WTC11 (cell line): ENCODE data around the gene IGF2BP3. TPM values are rescaled to one million over a fixed set of nuclear protein-coding genes. Genes with fewer than 3 reads are reported as not detected.

Experiments
- ATAC-seq: fragments of 200-7000 bp; cut with Tn5 transposase; 2 replicates; pipeline ENCODE4 v1.10.0; 2021; ENCODE audit warnings: mild to moderate bottlenecking, moderate library complexity
- CTCF ChIA-PET: fragments of 300-600 bp; sonication (Branson Sonifier 250); formaldehyde crosslinking; loops from one replicate; lab custom pipeline; 2021; ENCODE audit warnings: antibody characterized with exemption; lab: Charles Lee
- POLR2A ChIA-PET: fragments of 350-600 bp; sonication (Branson Sonifier 250); formaldehyde crosslinking; loops from one replicate; lab custom pipeline; 2021; ENCODE audit warnings: antibody characterized with exemption; lab: Charles Lee
- DNase-seq: peaks from one replicate; pipeline ENCODE4 v3.0.0; 2021; ENCODE audit warnings: low spot score
- H3K27ac Mint-ChIP-seq: 2 replicates; pipeline ENCODE4 v1.8.0; 2021; ENCODE audit warnings: mixed read lengths
- H3K27me3 Mint-ChIP-seq: 2 replicates; pipeline ENCODE4 v1.8.0; 2021; ENCODE audit warnings: low read depth, mild to moderate bottlenecking, moderate library complexity, mixed read lengths
- H3K36me3 Mint-ChIP-seq: 2 replicates; pipeline ENCODE4 v1.8.0; 2021; ENCODE audit warnings: mixed read lengths
- H3K4me1 Mint-ChIP-seq: 2 replicates; pipeline ENCODE4 v1.8.0; 2022; ENCODE audit warnings: mixed read lengths
- H3K4me3 Mint-ChIP-seq: 2 replicates; pipeline ENCODE4 v1.8.0; 2021; ENCODE audit warnings: mild to moderate bottlenecking, moderate library complexity, mixed read lengths
- H3K9me3 Mint-ChIP-seq: 2 replicates; pipeline ENCODE4 v1.8.0; 2021; ENCODE audit warnings: mixed read lengths
- AFF4 ChIP-seq: sonication (generic); formaldehyde crosslinking; IDR thresholded peaks from 2 replicates; pipeline ENCODE4 v1.8.1; 2023; ENCODE audit warnings: mild to moderate bottlenecking, missing genetic modification reagents, borderline replicate concordance
- CREB1 ChIP-seq: sonication (generic); formaldehyde crosslinking; IDR thresholded peaks from 2 replicates; pipeline ENCODE4 v1.8.0; 2023; ENCODE audit warnings: mild to moderate bottlenecking, missing genetic modification reagents
- CREM ChIP-seq: sonication (generic); formaldehyde crosslinking; IDR thresholded peaks from 2 replicates; pipeline ENCODE4 v1.8.1; 2022; ENCODE audit warnings: mild to moderate bottlenecking, missing genetic modification reagents, moderate library complexity
- E2F1 ChIP-seq: sonication (generic); formaldehyde crosslinking; IDR thresholded peaks from 2 replicates; pipeline ENCODE4 v1.8.0; 2022; ENCODE audit warnings: mild to moderate bottlenecking, missing genetic modification reagents
- E2F4 ChIP-seq: sonication (generic); formaldehyde crosslinking; IDR thresholded peaks from 2 replicates; pipeline ENCODE4 v1.8.1; 2022; ENCODE audit warnings: low read depth, mild to moderate bottlenecking, moderate library complexity, missing genetic modification reagents, borderline replicate concordance
- GABPB1 ChIP-seq: sonication (generic); formaldehyde crosslinking; IDR thresholded peaks from 2 replicates; pipeline ENCODE4 v1.8.1; 2023; ENCODE audit warnings: mild to moderate bottlenecking, missing genetic modification reagents
- JUN ChIP-seq: sonication (generic); formaldehyde crosslinking; IDR thresholded peaks from 2 replicates; pipeline ENCODE4 v1.8.0; 2023; ENCODE audit warnings: mild to moderate bottlenecking, missing genetic modification reagents
- KAT7 ChIP-seq: sonication (generic); formaldehyde crosslinking; IDR thresholded peaks from 2 replicates; pipeline ENCODE4 v1.8.1; 2023; ENCODE audit warnings: missing genetic modification reagents, mild to moderate bottlenecking, borderline replicate concordance
- MAX ChIP-seq: sonication (generic); formaldehyde crosslinking; IDR thresholded peaks from 2 replicates; pipeline ENCODE4 v1.8.0; 2022; ENCODE audit warnings: mild to moderate bottlenecking, missing genetic modification reagents
- NR3C1 ChIP-seq: sonication (generic); formaldehyde crosslinking; conservative IDR thresholded peaks from 2 replicates; pipeline ENCODE4 v1.8.1; 2023; ENCODE audit warnings: low read depth, mild to moderate bottlenecking, missing genetic modification reagents
- PREB ChIP-seq: sonication (generic); formaldehyde crosslinking; IDR thresholded peaks from 2 replicates; pipeline ENCODE4 v1.8.1; 2022; ENCODE audit warnings: mild to moderate bottlenecking, missing genetic modification reagents, moderate library complexity, borderline replicate concordance
- RELA ChIP-seq: sonication (generic); formaldehyde crosslinking; IDR thresholded peaks from 2 replicates; pipeline ENCODE4 v1.8.1; 2022; ENCODE audit warnings: missing genetic modification reagents, mild to moderate bottlenecking, borderline replicate concordance
- SMAD4 ChIP-seq: sonication (generic); formaldehyde crosslinking; IDR thresholded peaks from 2 replicates; pipeline ENCODE4 v1.8.0; 2022; ENCODE audit warnings: mild to moderate bottlenecking, missing genetic modification reagents
- SP1 ChIP-seq: sonication (generic); formaldehyde crosslinking; conservative IDR thresholded peaks from 2 replicates; pipeline ENCODE4 v1.8.1; 2022; ENCODE audit warnings: missing genetic modification reagents
- TCF7 ChIP-seq: sonication (generic); formaldehyde crosslinking; IDR thresholded peaks from 2 replicates; pipeline ENCODE4 v1.8.0; 2022; ENCODE audit warnings: mild to moderate bottlenecking, low read depth, missing genetic modification reagents, moderate library complexity
- TEAD1 ChIP-seq: sonication (generic); formaldehyde crosslinking; IDR thresholded peaks from 2 replicates; pipeline ENCODE4 v1.8.0; 2022; ENCODE audit warnings: mild to moderate bottlenecking, missing genetic modification reagents
- TEAD4 ChIP-seq: sonication (generic); formaldehyde crosslinking; IDR thresholded peaks from 2 replicates; pipeline ENCODE4 v1.8.0; 2022; ENCODE audit warnings: mild to moderate bottlenecking, missing genetic modification reagents
- ZMAT4 ChIP-seq: fragments of 250-450 bp; sonication (Bioruptor Pico); IDR thresholded peaks from 2 replicates; pipeline ENCODE4 v1.9.0; 2021; ENCODE audit warnings: mild to moderate bottlenecking
- ZNF121 ChIP-seq: sonication (generic); formaldehyde crosslinking; IDR thresholded peaks from 2 replicates; pipeline ENCODE4 v1.8.0; 2023; ENCODE audit warnings: missing genetic modification reagents
- ZNF232 ChIP-seq: sonication (generic); formaldehyde crosslinking; IDR thresholded peaks from 2 replicates; pipeline ENCODE4 v1.8.0; 2022; ENCODE audit warnings: mild to moderate bottlenecking, missing genetic modification reagents
- total RNA-seq: library from RNA; stranded (reverse); gene quantifications from 3 replicates; pipeline ENCODE4 v1.2.3, GENCODE V29; 2021
- TF ChIP-seq, protein P1 (sequence below): fragments of 250-450 bp; sonication (Bioruptor Pico); conservative IDR thresholded peaks from 2 replicates; pipeline ENCODE4 v1.9.0; 2021; ENCODE audit warnings: mild to moderate bottlenecking
- TF ChIP-seq, protein P2 (sequence below): sonication (generic); formaldehyde crosslinking; conservative IDR thresholded peaks from 2 replicates; pipeline ENCODE4 v1.8.1; 2022; ENCODE audit warnings: mild to moderate bottlenecking, missing genetic modification reagents
- TF ChIP-seq, protein P3 (sequence below): sonication (generic); formaldehyde crosslinking; IDR thresholded peaks from 2 replicates; pipeline ENCODE4 v1.8.0; 2022; ENCODE audit warnings: mild to moderate bottlenecking, missing genetic modification reagents

Gene IGF2BP3
- total RNA-seq, 1 experiment from 2014 or later: 129 TPM

DNA sequence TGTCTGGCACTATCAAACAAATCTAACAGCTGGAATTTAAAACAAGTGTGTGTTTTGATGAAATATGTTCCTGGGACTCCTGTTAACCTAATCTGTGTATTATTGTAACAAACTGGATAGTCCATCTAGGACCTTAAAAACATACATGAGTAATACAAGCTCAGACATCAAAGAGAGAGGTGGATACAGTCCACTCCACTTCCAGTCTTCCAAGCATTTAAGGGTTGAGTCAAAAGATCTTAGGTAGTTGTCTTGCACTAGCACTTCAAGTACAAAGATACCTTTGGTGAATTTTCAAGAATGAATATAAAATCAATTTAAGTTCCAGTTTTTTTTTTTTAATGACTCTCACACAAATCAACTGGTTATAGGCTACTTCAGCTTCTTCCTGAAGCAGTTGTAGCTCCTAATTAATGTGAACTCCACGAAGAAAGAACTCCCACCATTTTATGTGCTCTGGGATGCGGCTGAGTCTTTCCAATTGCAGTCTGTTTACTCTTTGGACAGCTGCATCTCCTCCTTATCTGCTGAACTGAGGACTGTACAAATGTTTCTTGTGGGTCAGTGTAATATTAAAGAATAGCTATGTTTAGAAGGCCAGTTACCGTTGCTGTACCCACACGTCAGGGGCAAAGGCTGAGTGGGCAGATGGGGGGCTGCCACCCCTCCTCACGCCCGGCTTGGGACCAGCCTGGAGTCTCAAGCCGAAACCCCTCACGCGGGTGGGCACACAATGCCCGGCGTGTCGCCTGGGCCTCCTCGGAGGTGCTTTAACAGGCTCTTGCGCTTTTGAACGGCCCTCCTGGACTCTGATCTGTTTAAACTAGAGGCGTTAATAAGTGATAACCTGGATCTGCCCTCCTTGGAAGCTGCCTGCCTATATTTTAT, 2.9 kb upstream of the IGF2BP3 start:
- ChIA-PET CTCF (no interaction called here), POLR2A (interaction anchor here (0.5 to 1.9 kb wide), 6 partner anchors 10 to 131 kb away, joined by 3 to 6 read pairs (median 4); partner anchors contain the start of gene TRA2A)
- TF ChIP-seq E2F4 (CRISPR knock-in tag): no peak
- TF ChIP-seq NR3C1 (CRISPR knock-in tag): no peak
- TF ChIP-seq, protein P1, sequence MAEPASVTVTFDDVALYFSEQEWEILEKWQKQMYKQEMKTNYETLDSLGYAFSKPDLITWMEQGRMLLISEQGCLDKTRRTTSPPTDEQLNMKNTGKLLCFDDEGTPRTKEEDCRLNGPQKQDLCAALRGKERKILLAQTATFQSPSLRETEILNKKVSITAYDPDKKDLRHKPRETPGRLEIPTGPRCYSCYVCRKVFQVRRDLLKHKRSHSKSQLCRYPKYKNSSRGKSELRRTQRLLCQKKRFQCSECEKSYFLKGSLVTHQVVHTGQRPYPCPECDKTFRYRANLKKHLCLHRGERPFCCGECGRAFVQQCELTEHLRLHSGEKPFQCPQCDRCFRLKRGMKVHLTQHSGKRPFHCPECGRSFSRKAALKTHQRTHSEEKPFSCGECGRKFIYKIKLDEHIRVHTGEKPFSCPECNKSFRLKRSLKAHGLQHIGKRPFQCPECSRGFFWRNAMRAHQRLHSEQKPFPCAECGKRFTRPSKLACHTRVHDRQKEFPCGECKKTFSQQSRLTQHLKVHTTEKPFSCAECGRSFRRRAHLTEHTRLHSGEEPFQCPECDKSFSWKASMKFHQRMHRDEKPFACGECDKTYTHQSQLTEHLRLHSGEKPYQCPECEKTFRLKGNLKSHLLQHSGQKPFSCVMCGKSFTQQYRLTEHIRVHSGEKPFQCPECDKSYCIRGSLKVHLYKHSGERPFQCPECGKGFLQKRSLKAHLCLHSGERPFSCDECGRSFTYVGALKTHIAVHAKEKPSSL (CRISPR knock-in tag): no peak
- TF ChIP-seq SMAD4 (CRISPR knock-in tag): no peak
- TF ChIP-seq AFF4 (CRISPR knock-in tag): no peak
- no peak for TF ChIP-seq ZMAT4 (CRISPR knock-in tag)
- TF ChIP-seq, protein P2, sequence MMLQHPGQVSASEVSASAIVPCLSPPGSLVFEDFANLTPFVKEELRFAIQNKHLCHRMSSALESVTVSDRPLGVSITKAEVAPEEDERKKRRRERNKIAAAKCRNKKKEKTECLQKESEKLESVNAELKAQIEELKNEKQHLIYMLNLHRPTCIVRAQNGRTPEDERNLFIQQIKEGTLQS (CRISPR knock-in tag): no peak
- no peak for TF ChIP-seq TCF7 (CRISPR knock-in tag)
- Mint-ChIP-seq H3K4me3 (peak overlapping the region; percentile 98), H3K36me3 (peaks cover 3% of the 10 kb centered on the region; the same call in 1 of the 2 replicates), H3K27ac (peak overlapping the region; percentile 94), H3K9me3 (no peaks in the 10 kb centered on the region), H3K4me1 (peaks cover 26% of the 10 kb centered on the region), H3K27me3 (no peaks in the 10 kb centered on the region)
- no peak for DNase-seq
- ATAC-seq: no peak

GRCh38 chr7:23472556-23472955, 2.3 kb upstream of the IGF2BP3 start:
- Mint-ChIP-seq H3K27me3 (no peaks in the 10 kb centered on the region), H3K36me3 (peaks cover 5% of the 10 kb centered on the region; the same call in 1 of the 2 replicates), H3K4me3 (peak overlapping the region; percentile 98), H3K4me1 (peaks cover 26% of the 10 kb centered on the region), H3K9me3 (no peaks in the 10 kb centered on the region), H3K27ac (peak overlapping the region; percentile 94)
- CTCF ChIA-PET: no interaction called here
- ATAC-seq: no peak
- DNase-seq: no peak
- POLR2A ChIA-PET: interaction anchor here (0.7 to 1.9 kb wide), 5 partner anchors 9 to 131 kb away, joined by 3 to 6 read pairs (median 5); partner anchors contain the start of gene TRA2A
- TF ChIP-seq GABPB1: no peak
- no peak for TF ChIP-seq ZNF232 (CRISPR knock-in tag)
- TF ChIP-seq TEAD1 (CRISPR knock-in tag): no peak
- no peak for TF ChIP-seq E2F1
- no peak for TF ChIP-seq ZNF121 (CRISPR knock-in tag)
- TF ChIP-seq JUN (CRISPR knock-in tag): no peak
- TF ChIP-seq SP1 (CRISPR knock-in tag): no peak
- TF ChIP-seq, protein P3, sequence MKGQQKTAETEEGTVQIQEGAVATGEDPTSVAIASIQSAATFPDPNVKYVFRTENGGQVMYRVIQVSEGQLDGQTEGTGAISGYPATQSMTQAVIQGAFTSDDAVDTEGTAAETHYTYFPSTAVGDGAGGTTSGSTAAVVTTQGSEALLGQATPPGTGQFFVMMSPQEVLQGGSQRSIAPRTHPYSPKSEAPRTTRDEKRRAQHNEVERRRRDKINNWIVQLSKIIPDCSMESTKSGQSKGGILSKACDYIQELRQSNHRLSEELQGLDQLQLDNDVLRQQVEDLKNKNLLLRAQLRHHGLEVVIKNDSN (CRISPR knock-in tag): no peak
- no peak for TF ChIP-seq PREB (CRISPR knock-in tag)
- TF ChIP-seq CREB1 (CRISPR knock-in tag): no peak
- no peak for TF ChIP-seq TEAD4 (CRISPR knock-in tag)
- TF ChIP-seq KAT7 (CRISPR knock-in tag): no peak
- TF ChIP-seq CREM (CRISPR knock-in tag): no peak
- TF ChIP-seq RELA (CRISPR knock-in tag): no peak
- TF ChIP-seq MAX: no peak
